ENCODE results near the gene DCDC1.

DCDC1 gene, protein sequence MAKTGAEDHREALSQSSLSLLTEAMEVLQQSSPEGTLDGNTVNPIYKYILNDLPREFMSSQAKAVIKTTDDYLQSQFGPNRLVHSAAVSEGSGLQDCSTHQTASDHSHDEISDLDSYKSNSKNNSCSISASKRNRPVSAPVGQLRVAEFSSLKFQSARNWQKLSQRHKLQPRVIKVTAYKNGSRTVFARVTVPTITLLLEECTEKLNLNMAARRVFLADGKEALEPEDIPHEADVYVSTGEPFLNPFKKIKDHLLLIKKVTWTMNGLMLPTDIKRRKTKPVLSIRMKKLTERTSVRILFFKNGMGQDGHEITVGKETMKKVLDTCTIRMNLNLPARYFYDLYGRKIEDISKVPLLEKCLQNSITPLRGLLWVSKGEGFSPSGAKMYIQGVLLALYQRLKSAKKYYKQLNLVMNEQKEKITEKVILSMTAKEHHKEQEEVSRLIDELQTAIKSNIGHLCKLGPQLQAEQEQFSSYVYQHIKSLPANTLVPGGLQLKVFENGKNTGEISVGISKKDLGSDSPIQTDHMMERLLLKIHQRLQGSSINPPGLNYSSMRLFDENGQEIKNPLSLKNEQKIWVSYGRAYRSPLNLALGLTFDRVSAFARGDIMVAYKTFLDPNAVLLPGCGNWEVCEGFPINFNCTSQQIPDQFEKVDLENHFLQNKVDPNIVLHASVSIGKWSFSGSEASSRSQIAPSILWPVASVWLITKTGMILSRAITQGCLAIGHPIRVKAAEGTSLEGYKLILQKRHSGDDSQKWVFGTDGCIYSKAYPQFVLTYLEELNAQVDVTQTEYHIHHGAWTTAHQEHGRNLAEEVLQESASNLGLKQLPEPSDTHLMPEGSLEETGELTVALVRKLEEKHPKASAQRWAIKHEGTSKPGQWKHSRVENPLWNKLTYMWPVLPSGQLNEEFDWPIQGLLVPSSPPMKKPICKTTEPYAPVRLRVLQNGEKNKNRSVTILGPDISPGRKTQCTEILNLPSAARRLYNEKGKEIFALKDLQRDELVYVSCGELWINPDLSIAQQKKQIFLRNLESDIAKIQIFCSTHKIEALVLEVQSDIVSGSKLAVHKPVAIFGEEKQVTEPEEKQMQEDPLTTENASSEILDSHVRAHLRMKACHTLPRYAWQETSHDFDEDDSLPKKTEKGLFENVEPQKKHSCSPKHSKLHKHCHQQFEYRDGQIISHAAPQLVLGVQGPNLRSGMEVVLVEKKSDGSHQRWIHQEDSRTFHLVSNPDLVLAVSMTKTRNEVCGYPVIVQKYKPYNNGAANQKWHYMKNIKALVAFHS (N-terminal part only)

DNA sequence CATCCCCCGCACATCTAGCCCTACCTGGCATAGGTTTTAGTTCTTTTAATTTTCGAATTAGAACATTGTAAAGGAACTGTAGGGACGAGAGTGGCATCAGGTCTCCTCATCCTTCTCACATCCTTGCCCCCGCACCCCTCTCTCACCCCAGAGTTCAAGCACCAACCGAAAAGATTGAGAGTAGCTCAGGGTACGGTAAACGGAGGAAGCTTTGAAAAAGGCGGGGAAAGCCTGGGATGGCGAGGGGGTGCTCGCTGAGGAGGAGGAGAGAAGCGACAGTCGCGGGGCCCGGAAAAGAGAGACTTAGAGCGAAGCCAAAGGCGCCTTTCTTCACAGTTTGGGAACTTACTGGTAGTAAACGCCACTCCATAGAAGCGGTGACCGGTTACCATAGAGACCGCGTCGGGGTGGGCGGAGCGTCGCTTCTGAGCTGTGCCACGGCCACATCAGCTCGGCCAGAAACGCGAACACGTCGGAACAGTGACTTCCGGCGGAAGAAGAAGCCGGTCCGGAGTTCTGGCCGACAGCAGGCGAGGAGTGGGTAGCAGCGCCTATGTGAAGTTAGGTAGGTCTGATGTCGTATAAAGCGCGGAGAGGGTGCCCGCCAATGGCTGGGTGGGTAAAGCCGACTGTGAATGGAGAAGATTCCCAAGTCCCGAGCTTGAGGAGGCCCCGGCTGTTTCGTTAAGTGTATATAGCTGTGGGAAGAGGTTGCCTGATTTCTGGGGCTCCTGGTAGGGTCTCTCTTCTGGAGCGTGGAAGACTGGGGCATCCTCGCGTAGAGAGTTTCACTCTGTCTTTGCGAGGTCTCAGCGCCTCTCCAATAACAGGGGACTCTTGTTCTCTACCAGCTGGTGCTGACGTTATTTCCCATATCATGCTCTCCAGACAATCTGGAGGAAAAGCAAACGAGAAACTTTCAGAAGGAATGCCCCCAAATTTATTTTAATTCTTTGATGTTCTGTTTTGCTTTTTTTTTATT lies at the start of gene DCDC1, which contains the start of gene DNAJC24:
TSS of gene DCDC1 (minus strand) at position 392 of the 982 bp plus-strand sequence. CDS start 41,459 bp downstream, outside the sequence.
TSS of gene DNAJC24 (plus strand) at position 513 of the 982 bp plus-strand sequence. CDS start 889 bp downstream, outside the sequence.
- H3K36me3 Mint-ChIP-seq (ENCODE audit: low read depth): peaks cover 16% of the 10 kb centered on the region
- H3K4me1 Mint-ChIP-seq (ENCODE audit: low read depth): peaks cover 42% of the 10 kb centered on the region
- H3K9me3 Mint-ChIP-seq: no peaks in the 10 kb centered on the region
- H3K4me3 Mint-ChIP-seq: peak within 1 kb of the TSS; percentile 98
- peak within 1 kb of the TSS; percentile 92 for H3K27ac Mint-ChIP-seq
- H3K27me3 Mint-ChIP-seq: peaks cover 6% of the 10 kb centered on the region

DNA sequence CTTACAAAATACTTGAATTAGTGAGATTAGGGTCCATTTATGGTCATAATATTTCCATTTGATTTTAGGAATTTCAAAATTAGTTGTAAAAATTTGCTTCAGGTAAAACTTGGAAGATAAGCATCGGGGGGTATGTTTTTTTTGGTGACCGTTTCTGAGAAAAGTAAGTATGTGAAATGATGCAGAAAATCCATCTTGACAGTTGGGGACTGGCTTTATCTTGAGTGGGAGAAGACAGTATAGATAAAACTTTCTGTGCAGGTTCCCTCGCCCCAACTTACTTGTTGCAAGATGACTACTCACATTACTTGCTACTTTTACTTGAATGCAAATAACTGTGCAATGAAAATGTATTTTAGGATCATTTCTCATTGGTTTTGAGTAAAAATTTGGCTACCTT lies 49.6 kb upstream of the DCDC1 start:
- H3K4me3 Mint-ChIP-seq: no peak overlapping the region
- no peaks in the 10 kb centered on the region for H3K9me3 Mint-ChIP-seq
- peaks cover 31% of the 10 kb centered on the region for H3K36me3 Mint-ChIP-seq (ENCODE audit: low read depth)
- H3K4me1 Mint-ChIP-seq (ENCODE audit: low read depth): no peaks in the 10 kb centered on the region
- H3K27ac Mint-ChIP-seq: no peak overlapping the region
- no peaks in the 10 kb centered on the region for H3K27me3 Mint-ChIP-seq

DNA sequence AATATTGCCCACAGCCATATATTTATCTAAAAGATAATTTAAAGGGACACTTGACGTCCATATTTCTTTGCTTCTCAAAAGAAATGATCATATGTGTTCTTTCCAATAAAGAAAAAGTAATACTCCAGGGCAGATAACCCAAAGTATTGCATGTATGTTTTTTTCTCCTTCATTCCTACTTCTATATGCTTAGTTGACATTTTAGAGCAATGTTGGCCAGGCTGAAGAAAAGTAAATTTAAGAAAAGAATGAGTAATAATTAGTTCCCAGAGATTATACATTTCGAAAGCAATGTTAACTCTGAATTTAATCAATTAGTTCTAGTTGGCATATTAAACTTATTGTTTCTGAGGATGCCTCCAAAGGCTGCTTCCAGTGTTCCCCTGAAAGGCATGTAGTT lies 48.3 kb upstream of the DCDC1 start:
- no peak overlapping the region for H3K27ac Mint-ChIP-seq
- H3K27me3 Mint-ChIP-seq: no peaks in the 10 kb centered on the region
- peaks cover 31% of the 10 kb centered on the region for H3K36me3 Mint-ChIP-seq (ENCODE audit: low read depth)
- H3K4me1 Mint-ChIP-seq (ENCODE audit: low read depth): no peaks in the 10 kb centered on the region
- no peak overlapping the region for H3K4me3 Mint-ChIP-seq
- H3K9me3 Mint-ChIP-seq: no peaks in the 10 kb centered on the region

DNA sequence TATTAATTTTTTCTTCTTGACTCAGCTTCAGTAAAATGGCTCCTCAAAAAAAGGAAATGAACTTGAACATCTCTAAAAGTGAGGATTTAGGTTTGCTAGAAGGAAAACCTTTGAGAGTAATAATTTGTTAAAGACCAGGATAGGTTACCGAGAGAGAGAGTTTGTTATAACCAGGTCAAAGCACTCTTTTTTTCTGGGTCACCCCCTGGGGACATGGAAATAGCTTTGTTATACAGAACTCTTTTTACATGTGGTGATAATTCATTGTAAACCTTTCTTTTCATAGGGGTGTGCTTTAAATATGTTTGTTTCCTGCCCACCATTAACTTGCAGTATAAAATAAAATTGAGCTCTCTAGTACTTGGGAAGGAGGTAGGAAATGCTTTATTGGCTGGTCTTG lies 47.8 kb upstream of the DCDC1 start:
- Mint-ChIP-seq H3K27me3 (no peaks in the 10 kb centered on the region), H3K36me3 (ENCODE audit: low read depth) (peaks cover 31% of the 10 kb centered on the region), H3K27ac (no peak overlapping the region), H3K9me3 (no peaks in the 10 kb centered on the region), H3K4me1 (ENCODE audit: low read depth) (no peaks in the 10 kb centered on the region), H3K4me3 (no peak overlapping the region)

DNA sequence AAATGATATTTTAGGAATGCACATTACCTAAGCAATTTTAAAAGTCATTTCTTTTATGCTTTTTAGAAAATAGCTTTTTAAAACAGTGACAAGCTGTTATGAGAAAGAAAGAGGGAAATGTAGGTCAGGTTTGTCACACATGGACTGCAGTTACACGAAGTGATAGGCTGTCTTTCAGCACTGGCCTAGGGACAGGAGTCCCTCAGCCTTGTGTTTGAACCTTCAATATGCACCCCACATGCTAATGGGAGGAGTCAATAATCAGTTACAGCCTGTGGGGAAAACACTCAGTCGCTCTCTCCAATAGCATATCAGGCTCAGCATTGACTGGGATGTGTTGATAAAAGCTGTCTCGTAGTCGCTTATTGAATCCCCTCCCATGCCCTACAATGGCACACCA lies 45.9 kb upstream of the DCDC1 start:
- H3K27me3 Mint-ChIP-seq: no peaks in the 10 kb centered on the region
- no peak overlapping the region for H3K4me3 Mint-ChIP-seq
- H3K4me1 Mint-ChIP-seq (ENCODE audit: low read depth): no peaks in the 10 kb centered on the region
- peaks cover 41% of the 10 kb centered on the region for H3K36me3 Mint-ChIP-seq (ENCODE audit: low read depth)
- H3K9me3 Mint-ChIP-seq: no peaks in the 10 kb centered on the region
- H3K27ac Mint-ChIP-seq: no peak overlapping the region

DNA sequence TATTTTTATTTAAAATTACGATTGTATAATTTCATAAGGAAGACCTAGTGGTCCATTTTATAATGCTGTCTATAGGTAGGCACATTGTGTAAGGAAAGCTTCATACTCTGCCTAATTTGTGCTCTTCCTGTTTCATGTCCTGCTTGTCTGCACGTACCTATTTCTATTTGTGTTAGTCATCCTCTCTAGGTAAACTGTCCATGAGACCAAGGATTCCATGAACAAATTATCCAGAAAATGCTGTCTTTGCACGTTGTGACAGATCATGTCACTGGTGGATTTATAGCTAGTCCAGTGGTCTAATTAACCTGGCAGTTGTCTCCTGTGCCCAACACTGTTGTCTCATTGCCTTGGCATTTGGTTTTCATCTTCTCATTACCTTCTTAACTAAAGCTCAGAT lies 44.8 kb upstream of the DCDC1 start:
- H3K27me3 Mint-ChIP-seq: no peaks in the 10 kb centered on the region
- no peaks in the 10 kb centered on the region for H3K9me3 Mint-ChIP-seq
- no peak overlapping the region for H3K27ac Mint-ChIP-seq
- H3K4me3 Mint-ChIP-seq: no peak overlapping the region
- H3K36me3 Mint-ChIP-seq (ENCODE audit: low read depth): peaks cover 44% of the 10 kb centered on the region
- no peaks in the 10 kb centered on the region for H3K4me1 Mint-ChIP-seq (ENCODE audit: low read depth)

DNA sequence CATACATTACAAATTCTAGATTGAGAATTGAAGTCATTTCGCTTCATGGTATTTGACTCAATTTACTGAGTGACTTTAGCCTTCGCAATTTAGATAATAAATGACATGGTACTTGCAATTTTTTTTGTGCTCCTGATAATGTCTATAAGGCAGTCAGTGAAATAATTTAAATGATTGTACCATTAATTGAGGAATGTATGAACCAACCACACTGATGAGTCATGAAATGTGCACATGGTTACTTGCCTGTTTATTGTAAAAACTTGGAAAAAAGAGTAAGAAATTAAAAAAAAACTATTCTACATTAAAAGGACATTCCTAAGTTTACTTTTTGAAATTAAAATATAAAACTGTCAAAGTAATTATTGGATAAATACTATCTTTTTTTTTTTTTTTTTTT lies 43.4 kb upstream of the DCDC1 start:
- Mint-ChIP-seq H3K27me3 (no peaks in the 10 kb centered on the region), H3K9me3 (no peaks in the 10 kb centered on the region), H3K4me3 (no peak overlapping the region), H3K36me3 (ENCODE audit: low read depth) (peaks cover 47% of the 10 kb centered on the region), H3K27ac (no peak overlapping the region), H3K4me1 (ENCODE audit: low read depth) (peaks cover 3% of the 10 kb centered on the region)

DNA sequence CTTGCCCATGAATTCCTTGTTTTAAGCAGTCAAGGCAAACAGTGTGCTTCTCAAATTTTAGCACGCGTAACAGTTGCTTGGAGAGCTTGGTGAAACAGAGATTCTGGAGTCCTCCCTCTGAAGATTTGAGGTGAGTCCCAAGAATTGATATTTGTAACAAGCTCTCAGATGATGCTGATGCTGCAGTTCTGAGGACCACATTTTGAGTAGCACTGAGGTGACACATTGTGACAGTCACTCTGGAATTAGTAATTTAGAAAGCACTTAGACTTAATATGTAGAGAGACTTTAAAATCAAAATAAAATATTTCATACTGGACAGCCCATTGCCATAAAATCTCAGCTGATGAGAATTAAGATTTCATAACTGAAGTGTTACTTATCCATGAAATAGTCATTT lies 38.7 kb upstream of the DCDC1 start:
- Mint-ChIP-seq H3K27ac (no peak overlapping the region), H3K9me3 (no peaks in the 10 kb centered on the region), H3K27me3 (no peaks in the 10 kb centered on the region), H3K36me3 (ENCODE audit: low read depth) (peaks cover 26% of the 10 kb centered on the region), H3K4me3 (no peak overlapping the region), H3K4me1 (ENCODE audit: low read depth) (peaks cover 4% of the 10 kb centered on the region)

DNA sequence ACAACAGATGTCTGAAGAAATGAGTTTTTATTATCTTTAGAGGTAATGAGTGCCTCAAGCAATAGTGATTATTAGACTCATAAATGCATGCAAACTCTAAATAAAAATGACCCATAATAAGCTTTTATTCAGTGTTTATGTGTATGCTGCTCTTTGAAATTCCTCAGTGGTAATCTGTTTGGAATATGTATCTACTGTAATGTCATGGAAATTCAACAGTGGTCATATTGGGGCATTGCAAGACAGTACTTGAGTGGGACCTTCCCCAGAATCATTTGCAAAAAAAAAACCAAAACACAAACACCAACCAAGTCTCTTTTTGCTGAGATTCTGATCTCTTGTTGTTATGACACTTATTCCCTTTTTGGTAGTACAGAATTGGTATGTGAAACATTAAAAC lies 35.1 kb upstream of the DCDC1 start:
- H3K4me1 Mint-ChIP-seq (ENCODE audit: low read depth): peaks cover 4% of the 10 kb centered on the region
- peaks cover 31% of the 10 kb centered on the region for H3K36me3 Mint-ChIP-seq (ENCODE audit: low read depth)
- H3K27ac Mint-ChIP-seq: no peak overlapping the region
- H3K9me3 Mint-ChIP-seq: no peaks in the 10 kb centered on the region
- H3K27me3 Mint-ChIP-seq: no peaks in the 10 kb centered on the region
- H3K4me3 Mint-ChIP-seq: no peak overlapping the region

DNA sequence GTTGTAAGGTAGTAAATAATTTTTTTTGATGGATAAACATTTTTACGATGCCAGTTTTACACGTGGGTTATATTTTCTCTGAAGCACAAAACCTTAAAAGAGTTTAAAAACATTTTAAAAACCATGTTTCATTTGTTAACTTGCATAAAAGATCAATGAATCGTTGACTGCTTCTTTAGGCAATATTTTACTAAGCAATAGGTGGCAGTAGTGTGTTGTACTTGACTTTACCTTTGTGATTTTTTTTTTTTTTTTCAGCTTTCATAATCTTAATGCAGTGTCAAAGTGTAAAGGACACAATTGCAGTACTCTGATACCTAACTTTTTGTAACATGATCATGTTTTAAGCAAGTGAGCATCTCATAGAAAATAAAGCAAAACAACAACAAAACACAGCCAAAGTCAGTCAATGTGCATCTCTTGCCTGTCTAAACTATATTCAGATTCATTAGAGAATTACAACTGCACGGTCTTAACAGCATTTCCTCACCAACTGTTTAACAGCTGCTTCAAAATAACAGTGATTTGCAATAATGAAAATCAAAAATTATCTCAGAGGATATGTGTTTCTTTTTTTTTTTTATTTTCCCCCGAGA lies 27.8 kb upstream of the DCDC1 start:
- H3K9me3 Mint-ChIP-seq: no peaks in the 10 kb centered on the region
- no peak overlapping the region for H3K27ac Mint-ChIP-seq
- no peak overlapping the region for H3K4me3 Mint-ChIP-seq
- no peaks in the 10 kb centered on the region for H3K27me3 Mint-ChIP-seq
- H3K36me3 Mint-ChIP-seq (ENCODE audit: low read depth): peaks cover 37% of the 10 kb centered on the region
- H3K4me1 Mint-ChIP-seq (ENCODE audit: low read depth): no peaks in the 10 kb centered on the region

DNA sequence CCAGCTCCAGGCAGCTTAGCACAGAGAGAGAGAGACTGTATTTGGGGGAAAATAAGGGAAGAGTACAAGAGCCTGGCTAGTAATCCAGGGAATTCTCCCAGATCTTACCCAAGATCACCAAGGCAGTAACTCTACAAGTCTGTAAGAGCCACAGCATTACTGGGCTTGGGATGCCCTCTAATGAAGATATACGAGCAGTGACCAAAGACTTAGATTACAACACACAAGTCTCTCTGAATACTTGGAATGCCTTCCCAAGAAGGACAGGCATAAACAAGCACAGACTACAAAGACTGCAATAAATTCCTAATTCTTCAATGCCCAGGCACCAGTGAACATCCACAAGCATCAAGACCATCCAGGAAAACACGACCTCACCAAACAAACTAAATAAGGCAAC lies 17.8 kb upstream of the DCDC1 start:
- H3K4me3 Mint-ChIP-seq: no peak overlapping the region
- no peak overlapping the region for H3K27ac Mint-ChIP-seq
- peaks cover 39% of the 10 kb centered on the region for H3K36me3 Mint-ChIP-seq (ENCODE audit: low read depth)
- H3K27me3 Mint-ChIP-seq: no peaks in the 10 kb centered on the region
- H3K9me3 Mint-ChIP-seq: peaks cover 9% of the 10 kb centered on the region
- peaks cover 9% of the 10 kb centered on the region for H3K4me1 Mint-ChIP-seq (ENCODE audit: low read depth)

DNA sequence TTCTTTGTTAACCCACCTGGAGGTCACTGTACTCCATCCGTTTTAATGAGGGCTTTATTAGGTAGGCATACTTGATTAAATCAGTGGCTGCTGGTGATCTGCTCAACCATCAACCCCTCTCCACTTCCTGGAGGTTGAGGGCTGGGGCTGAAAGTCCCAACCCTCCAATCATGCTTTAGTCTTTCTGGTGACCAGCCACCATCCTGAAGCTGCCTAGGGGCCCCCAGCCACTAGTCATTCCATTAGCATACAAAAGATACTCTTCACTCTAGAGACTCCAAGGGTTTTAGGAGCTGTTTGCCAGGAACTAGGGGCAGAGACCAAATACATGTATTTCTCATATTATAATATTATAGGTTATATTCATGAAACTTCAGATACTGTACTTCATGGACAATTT lies 13.6 kb upstream of the DCDC1 start:
- Mint-ChIP-seq H3K27ac (no peak overlapping the region), H3K4me1 (ENCODE audit: low read depth) (peaks cover 7% of the 10 kb centered on the region), H3K27me3 (no peaks in the 10 kb centered on the region), H3K4me3 (no peak overlapping the region), H3K9me3 (no peaks in the 10 kb centered on the region), H3K36me3 (ENCODE audit: low read depth) (peaks cover 23% of the 10 kb centered on the region)

DNA sequence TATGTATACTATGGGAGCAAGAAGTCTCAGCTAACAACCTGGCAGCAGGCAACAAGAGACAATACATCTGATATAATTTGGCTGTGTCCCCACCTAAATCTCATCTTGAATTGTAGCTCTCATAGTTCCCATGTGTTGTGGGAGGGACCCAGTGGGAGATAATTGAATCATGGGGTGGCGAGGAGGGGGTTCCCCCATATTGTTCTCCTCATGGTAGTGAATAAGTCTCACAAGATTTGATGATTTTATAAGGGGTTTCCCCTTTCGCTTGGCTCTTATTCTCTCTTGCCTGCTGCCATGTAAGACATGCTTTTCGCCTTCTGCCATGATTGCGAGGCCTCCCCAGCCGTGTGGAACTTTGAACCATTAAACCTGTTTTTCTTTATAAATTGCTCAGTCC lies 6.3 kb upstream of the DCDC1 start:
- no peak overlapping the region for H3K4me3 Mint-ChIP-seq
- H3K27ac Mint-ChIP-seq: no peak overlapping the region
- H3K27me3 Mint-ChIP-seq: no peaks in the 10 kb centered on the region
- peaks cover 30% of the 10 kb centered on the region for H3K4me1 Mint-ChIP-seq (ENCODE audit: low read depth)
- no peaks in the 10 kb centered on the region for H3K9me3 Mint-ChIP-seq
- peaks cover 32% of the 10 kb centered on the region for H3K36me3 Mint-ChIP-seq (ENCODE audit: low read depth)

Data from stimulated activated naive CD8-positive, alpha-beta T cell treated with anti-CD3 and anti-CD28 coated beads, Interleukin-15, Interleukin-2, amounts not matched to agents 100 ng/mL and 50 ng/mL, for 24 hours (primary cell).